Hindlimb muscle (tissue), 1 donor: ENCODE results near the gene RNF113B. TPM values are rescaled to one million over a fixed set of nuclear protein-coding genes. Genes with fewer than 3 reads are reported as not detected.

Source experiments
- DNase-seq: peaks from one replicate; pipeline ENCODE4 v3.0.0-alpha.2; 2013
- polyA plus RNA-seq: library from polyadenylated mRNA; unstranded; fragments of 120-200 nt; gene quantifications from one replicate; pipeline ENCODE4 v1.2.1, GENCODE V29; 2013; ENCODE audit not compliant: insufficient read length

The RNF113B gene
- polyA plus RNA-seq = not detected

GRCh38 chr13:98176777-98177608 lies at the start of gene RNF113B:
Gene RNF113B, minus strand, starts transcription at chr13:98177269. Its CDS starts 33 bp downstream, at chr13:98177236.
- DNase-seq = no peak

- peak; percentile 57 for DNase-seq
Observed at GRCh38 chr13:98226496-98226895, 49.4 kb upstream of the RNF113B start.

- no peak for DNase-seq
Observed at GRCh38 chr13:98225036-98225940, 48.2 kb upstream of the RNF113B start.

GRCh38 chr13:98224557-98224956 lies 47.5 kb upstream of the RNF113B start:
- DNase-seq = no peak

- no peak for DNase-seq
Observed at GRCh38 chr13:98223741-98224140, 46.7 kb upstream of the RNF113B start.

GRCh38 chr13:98222816-98223215 lies 45.7 kb upstream of the RNF113B start:
- DNase-seq = no peak

- DNase-seq = no peak
Observed at GRCh38 chr13:98222081-98222554, 45.0 kb upstream of the RNF113B start.

- peak; percentile 41 for DNase-seq
Observed at GRCh38 chr13:98221234-98221633, 44.2 kb upstream of the RNF113B start.

GRCh38 chr13:98220271-98220791 lies 43.3 kb upstream of the RNF113B start:
- DNase-seq = no peak

GRCh38 chr13:98219685-98220084 lies 42.6 kb upstream of the RNF113B start:
- no peak for DNase-seq

GRCh38 chr13:98217597-98217996 lies 40.5 kb upstream of the RNF113B start:
- no peak for DNase-seq

GRCh38 chr13:98216711-98217285 lies 39.7 kb upstream of the RNF113B start:
- DNase-seq = no peak

- DNase-seq = no peak
Observed at GRCh38 chr13:98216135-98216565, 39.1 kb upstream of the RNF113B start.

- DNase-seq = no peak
Observed at GRCh38 chr13:98215508-98215907, 38.4 kb upstream of the RNF113B start.

GRCh38 chr13:98214707-98215106 lies 37.6 kb upstream of the RNF113B start:
- DNase-seq = peak; percentile 34

GRCh38 chr13:98214008-98214643 lies 37.1 kb upstream of the RNF113B start:
- DNase-seq = peak; percentile 31

- DNase-seq = no peak
Observed at GRCh38 chr13:98213354-98213753, 36.3 kb upstream of the RNF113B start.

- DNase-seq = no peak
Observed at GRCh38 chr13:98212763-98213162, 35.7 kb upstream of the RNF113B start.

- no peak for DNase-seq
Observed at GRCh38 chr13:98208606-98209005, 31.5 kb upstream of the RNF113B start.

GRCh38 chr13:98207416-98207815 lies 30.3 kb upstream of the RNF113B start:
- DNase-seq = no peak

- DNase-seq = no peak
Observed at GRCh38 chr13:98206946-98207345, 29.9 kb upstream of the RNF113B start.

- no peak for DNase-seq
Observed at GRCh38 chr13:98204546-98204945, 27.5 kb upstream of the RNF113B start.
